ENCODE data around the gene CELSR3.

The CELSR3 gene

GRCh38 chr3:48631516-48632448, 30.9 kb downstream of the CELSR3 start:
- no peak for DNase-seq

- DNase-seq: no peak
Observed at GRCh38 chr3:48630833-48631232, 31.9 kb downstream of the CELSR3 start.

GRCh38 chr3:48630407-48630806, 32.3 kb downstream of the CELSR3 start:
- DNase-seq: no peak

- DNase-seq: no peak
Observed at GRCh38 chr3:48629894-48630293, 32.8 kb downstream of the CELSR3 start.

- DNase-seq: no peak
Observed at GRCh38 chr3:48628277-48629017, 34.2 kb downstream of the CELSR3 start.

GRCh38 chr3:48625600-48625999, 37.1 kb downstream of the CELSR3 start:
- DNase-seq: no peak

- no peak for DNase-seq
Observed at GRCh38 chr3:48624767-48625166, 37.9 kb downstream of the CELSR3 start.

GRCh38 chr3:48623851-48624547, 38.7 kb downstream of the CELSR3 start:
- DNase-seq: peak; percentile 78

GRCh38 chr3:48621461-48621869, 41.2 kb downstream of the CELSR3 start, which contains the start of gene TMEM89:
TMEM89 (minus strand) TSS chr3:48621769; CDS start chr3:48621756, 13 bp downstream.
- DNase-seq: no peak

- DNase-seq: no peak
Observed at GRCh38 chr3:48619541-48620524, 42.9 kb downstream of the CELSR3 start.

- DNase-seq: no peak
Observed at GRCh38 chr3:48617559-48617958, 45.1 kb downstream of the CELSR3 start.

- DNase-seq: no peak
Observed at GRCh38 chr3:48614044-48614443, 48.6 kb downstream of the CELSR3 start.

GRCh38 chr3:48612309-48612708, 50.4 kb downstream of the CELSR3 start:
- no peak for DNase-seq

GRCh38 chr3:48609088-48610005, 53.3 kb downstream of the CELSR3 start, which contains the start of gene UQCRC1:
UQCRC1 (minus strand) TSS chr3:48609646; CDS start chr3:48609620, 26 bp downstream.
- peak; percentile 85 for DNase-seq

GRCh38 chr3:48607519-48607918, 55.2 kb downstream of the CELSR3 start:
- peak; percentile 13 for DNase-seq

GRCh38 chr3:48601622-48601994, 61.1 kb downstream of the CELSR3 start:
- DNase-seq: no peak

GRCh38 chr3:48600711-48601621, 61.7 kb downstream of the CELSR3 start:
- no peak for DNase-seq

GRCh38 chr3:48599509-48600285, 63.0 kb downstream of the CELSR3 start:
- DNase-seq: no peak

- DNase-seq: no peak
Observed at GRCh38 chr3:48599077-48599501, 63.6 kb downstream of the CELSR3 start.

Measured in DMS53 (cell line).